Panc1 (cell line): ENCODE data around the gene MUC5B. TPM values are rescaled to one million over a fixed set of nuclear protein-coding genes. Genes with fewer than 3 reads are reported as not detected.

ENCODE experiments used
- ATAC-seq: fragments of 200-7000 bp; cut with Tn5 transposase; 2 replicates; pipeline ENCODE4 v1.9.1; 2020; ENCODE audit warnings: mild to moderate bottlenecking, moderate library complexity
- BruUV-seq: library from RNA; stranded (reverse); fragments of 400-500 nt; replicated peaks from 2 replicates; lab custom pipeline; 2021; lab: Mats Ljungman, UMichigan
- CTCF ChIA-PET: fragments of 300-600 bp; sonication (Branson Sonifier 250); formaldehyde crosslinking; loops from one replicate; lab custom pipeline; 2022; ENCODE audit warnings: antibody characterized with exemption; lab: Charles Lee
- POLR2A ChIA-PET: fragments of 300-600 bp; sonication (Branson Sonifier 250); formaldehyde crosslinking; loops from one replicate; lab custom pipeline; 2022; ENCODE audit warnings: antibody characterized with exemption; lab: Charles Lee
- DNase-seq: peaks from one replicate; pipeline ENCODE4 v3.0.0-alpha.2; 2010; ENCODE audit warnings: low read depth, low spot score
- H3K27ac ChIP-seq: 2 replicates; pipeline ENCODE4 v1.5.1; 2011; ENCODE audit warnings: mild to moderate bottlenecking, low read length, inconsistent platforms
- H3K27me3 ChIP-seq: fragments of 200-500 bp; sonication (Bioruptor generic); 2 replicates; pipeline ENCODE4 v1.6.0; 2014; ENCODE audit warnings: low read length, inconsistent platforms; ENCODE audit not compliant: control insufficient read depth, insufficient read depth
- H3K36me3 ChIP-seq: fragments of 200-500 bp; sonication (Bioruptor generic); 2 replicates; pipeline ENCODE4 v1.5.1; 2014; ENCODE audit warnings: inconsistent platforms, mild to moderate bottlenecking, low read length, moderate library complexity; ENCODE audit not compliant: control insufficient read depth, insufficient read depth
- H3K4me1 ChIP-seq: 2 replicates; pipeline ENCODE4 v1.5.1; 2011; ENCODE audit warnings: inconsistent platforms, mild to moderate bottlenecking, low read length, moderate library complexity; ENCODE audit not compliant: control insufficient read depth, insufficient read depth
- H3K4me3 ChIP-seq, 2 experiments: 2 replicates each; pipeline ENCODE4 v1.5.1; 2011 to 2012; ENCODE audit warnings: low read depth in 2 of 2, low read length in 2 of 2, mild to moderate bottlenecking in 2 of 2, inconsistent platforms in 1 of 2, moderate library complexity in 1 of 2
- H3K9me3 ChIP-seq: fragments of 200-500 bp; sonication (Bioruptor generic); 2 replicates; pipeline ENCODE4 v1.5.1; 2014; ENCODE audit warnings: low read depth, mild to moderate bottlenecking, inconsistent platforms, low read length, moderate library complexity; ENCODE audit not compliant: control insufficient read depth, insufficient read depth
- CTCF ChIP-seq: fragments of 450-650 bp; IDR thresholded peaks from 2 replicates; pipeline ENCODE4 v1.5.1; 2017; ENCODE audit warnings: mild to moderate bottlenecking
- POLR2AphosphoS5 ChIP-seq: IDR thresholded peaks from 2 replicates; pipeline ENCODE4 v1.6.1; 2012; ENCODE audit warnings: mild to moderate bottlenecking, low read depth, low read length, moderate library complexity
- REST ChIP-seq, 2 experiments: IDR thresholded peaks; 2 replicates each; pipeline ENCODE4 v1.6.1; 2011 to 2012; ENCODE audit warnings: low read depth in 2 of 2, control low read depth in 1 of 2, low read length in 1 of 2, mild to moderate bottlenecking in 1 of 2, moderate library complexity in 1 of 2; ENCODE audit not compliant: insufficient read depth in 1 of 2
- SIN3A ChIP-seq: IDR thresholded peaks from 2 replicates; pipeline ENCODE4 v1.6.1; 2012; ENCODE audit warnings: low read depth, mild to moderate bottlenecking, low read length, moderate library complexity, borderline replicate concordance; ENCODE audit not compliant: insufficient read depth
- TCF7L2 ChIP-seq: IDR thresholded peaks from 2 replicates; pipeline ENCODE4 v1.6.1; 2011; ENCODE audit warnings: mild to moderate bottlenecking, low read depth, low read length, inconsistent platforms
- in situ Hi-C: cut with HindIII; loops from 2 replicates; pipeline ENCODE4 v1.10.0; 2016; ENCODE audit warnings: low sequenced_read_pairs, low pct_unique_long_range_greater_than_20kb
- intact Hi-C: fragments of 100-400 bp; cut with micrococcal nuclease; formaldehyde crosslinking; loops from one replicate; pipeline ENCODE4 v1.10.0; 2022; ENCODE audit not compliant: unreplicated experiment
- total RNA-seq: library from RNA; stranded (reverse); gene quantifications from one replicate; pipeline ENCODE4 v1.2.1, GENCODE V29; 2021; ENCODE audit not compliant: unreplicated experiment

The MUC5B gene
- total RNA-seq, 1 experiment from 2014 or later: 1.2 TPM

DNA sequence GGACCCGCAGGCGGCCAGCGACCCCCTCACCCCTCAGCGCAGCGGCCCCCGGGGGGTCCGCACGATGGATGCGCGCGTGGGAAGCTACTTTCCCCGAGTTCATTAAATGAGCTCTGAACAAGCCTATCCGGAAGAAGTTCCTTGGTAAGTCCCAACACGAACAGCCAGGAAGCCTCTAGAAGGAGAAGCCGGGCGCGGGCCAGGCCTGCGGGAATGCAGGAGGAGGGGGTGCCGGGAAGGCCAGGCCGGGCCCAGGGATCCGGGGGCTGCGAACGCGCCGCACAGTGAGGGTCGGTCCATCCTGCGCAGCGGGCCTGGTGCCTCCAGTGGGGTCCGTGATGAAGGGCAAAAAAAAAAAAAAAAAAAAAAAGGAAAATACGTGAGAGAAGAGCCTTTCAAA is 49.7 kb downstream of the MUC5B start:
- TF ChIP-seq POLR2AphosphoS5 (no peak), CTCF (no peak)
- in situ Hi-C loops (no loop called here), intact Hi-C loops (no loop called here)
- Histone ChIP-seq H3K36me3 (peaks cover 7% of the 10 kb centered on the region), H3K27me3 (no peaks in the 10 kb centered on the region), H3K4me3 (no peak overlapping the region), H3K9me3 (no peaks in the 10 kb centered on the region), H3K27ac (no peak overlapping the region), H3K4me1 (no peaks in the 10 kb centered on the region)
- ChIA-PET POLR2A (no interaction called here), CTCF (no interaction called here)
- no peak for ATAC-seq
- no TSS peak for BruUV-seq
- DNase-seq: no peak

- ATAC-seq: no peak
- POLR2A ChIA-PET: no interaction called here
- peaks cover 7% of the 10 kb centered on the region for H3K36me3 ChIP-seq
- BruUV-seq: no TSS peak
- CTCF ChIA-PET: no interaction called here
- no peaks in the 10 kb centered on the region for H3K27me3 ChIP-seq
- intact Hi-C loops (no loop called here), in situ Hi-C loops (no loop called here)
- no peak overlapping the region for H3K27ac ChIP-seq
- H3K9me3 ChIP-seq: no peaks in the 10 kb centered on the region
- no peaks in the 10 kb centered on the region for H3K4me1 ChIP-seq
- no peak for DNase-seq
- H3K4me3 ChIP-seq: no peak overlapping the region
- TF ChIP-seq TCF7L2: no peak
- TF ChIP-seq REST (IDR thresholded peaks at IDR 0.05; ENCODE audit: insufficient read depth in 1 of 2, low read depth in 2 of 2, low read length in 1 of 2): no peak
- TF ChIP-seq CTCF: no peak
Observed at GRCh38 chr11:1274501-1274900, 51.6 kb downstream of the MUC5B start.

DNA sequence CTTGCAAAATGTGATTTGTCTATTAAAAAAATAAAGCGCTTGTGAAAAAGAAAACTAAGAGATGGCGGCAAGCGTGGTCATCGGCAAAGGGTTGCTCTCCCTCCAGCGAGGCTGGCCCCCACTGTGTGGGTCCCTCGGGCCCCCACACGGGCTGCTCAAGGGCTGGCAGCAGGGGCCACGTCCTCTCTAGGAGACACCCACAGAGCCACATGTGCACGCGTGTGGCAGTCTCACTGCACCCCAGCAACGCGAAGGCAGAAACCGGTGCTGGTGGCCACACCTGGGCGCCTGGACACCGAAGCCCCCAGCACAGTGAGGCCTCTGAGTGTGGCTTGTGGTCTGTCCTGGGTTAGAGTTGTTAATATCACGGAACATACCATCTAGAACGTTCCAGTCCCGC is 52.2 kb downstream of the MUC5B start:
- in situ Hi-C loops: no loop called here
- Histone ChIP-seq H3K27ac (no peak overlapping the region), H3K36me3 (peaks cover 7% of the 10 kb centered on the region), H3K9me3 (no peaks in the 10 kb centered on the region), H3K27me3 (no peaks in the 10 kb centered on the region), H3K4me3 (no peak overlapping the region), H3K4me1 (no peaks in the 10 kb centered on the region)
- POLR2A ChIA-PET: no interaction called here
- intact Hi-C loops: no loop called here
- CTCF ChIA-PET: no interaction called here
- no peak for ATAC-seq
- TF ChIP-seq POLR2AphosphoS5 (no peak), CTCF (no peak), TCF7L2 (no peak), SIN3A (no peak), REST (IDR thresholded peaks at IDR 0.05; ENCODE audit: insufficient read depth in 1 of 2, low read depth in 2 of 2, low read length in 1 of 2) (no peak)
- BruUV-seq: TSS peak; percentile 52
- no peak for DNase-seq
